HCT116 (cell line): ENCODE measurements around the gene IGLL5. TPM values are rescaled to one million over a fixed set of nuclear protein-coding genes. Genes with fewer than 3 reads are reported as not detected.

ENCODE experiments used
- ATAC-seq: fragments of 200-7000 bp; cut with Tn5 transposase; 2 replicates; pipeline ENCODE4 v1.9.1; 2020; ENCODE audit warnings: mild to moderate bottlenecking, moderate library complexity
- BruUV-seq: library from RNA; stranded (reverse); fragments of 400-500 nt; replicated peaks from 2 replicates; lab custom pipeline; 2021; lab: Mats Ljungman, UMichigan
- CTCF ChIA-PET: fragments of 300-600 bp; sonication (Branson Sonifier 250); formaldehyde crosslinking; loops from one replicate; lab custom pipeline; 2021; ENCODE audit warnings: antibody characterized with exemption; lab: Charles Lee
- POLR2A ChIA-PET: fragments of 300-600, 350-600 bp; sonication (Branson Sonifier 250); formaldehyde crosslinking; loops from one replicate; lab custom pipeline; 2021; ENCODE audit warnings: antibody characterized with exemption; lab: Charles Lee
- RAD21 ChIA-PET, 2 experiments: fragments of 300-600 bp; sonication (Branson Sonifier 250); formaldehyde crosslinking; loops; one replicate each; lab custom pipeline; 2023; ENCODE audit warnings: low total read pairs in 2 of 2; ENCODE audit not compliant: uncharacterized antibody in 2 of 2, unreplicated experiment in 2 of 2, low non-redundant PET in 1 of 2; lab: Charles Lee
- DNase-seq: peaks from one replicate; pipeline ENCODE4 v3.0.0-alpha.2; 2010; ENCODE audit warnings: low read depth, low spot score
- H2AFZ ChIP-seq: fragments of 200-600 bp; shearing (Covaris generic), sonication (generic); 2 replicates; pipeline ENCODE4 v1.6.1; 2017; ENCODE audit warnings: low read depth, mixed run types, mixed read lengths, antibody characterized with exemption, low read length; ENCODE audit not compliant: poor library complexity, severe bottlenecking
- H3K27ac ChIP-seq: 2 replicates; pipeline ENCODE4 v1.5.1; 2012; ENCODE audit warnings: low read depth, low read length
- H3K27me3 ChIP-seq: fragments of 200-600 bp; sonication (generic); 2 replicates; pipeline ENCODE4 v1.6.1; 2016; ENCODE audit warnings: mixed run types, low read length, mixed read lengths; ENCODE audit not compliant: insufficient read depth
- H3K36me3 ChIP-seq, 2 experiments: fragments of 200-500 bp in 1 of 2; fragments of 200-600 bp in 1 of 2; sonication (Bioruptor generic) in 1 of 2; sonication (generic) in 1 of 2; 2 replicates each; pipeline versions ENCODE4 v1.5.1 to v1.6.1; 2014 to 2016; ENCODE audit warnings: low read length in 2 of 2, inconsistent platforms in 1 of 2, mixed read lengths in 1 of 2, mixed run types in 1 of 2; ENCODE audit not compliant: insufficient read depth in 2 of 2, control insufficient read depth in 1 of 2
- H3K4me1 ChIP-seq, 2 experiments: fragments of 200-600 bp in 1 of 2; sonication (generic) in 1 of 2; 2 replicates each; pipeline versions ENCODE4 v1.5.1 to v1.6.1; 2012 to 2017; ENCODE audit warnings: low read length in 2 of 2, inconsistent platforms in 1 of 2, mild to moderate bottlenecking in 1 of 2, mixed read lengths in 1 of 2, mixed run types in 1 of 2, moderate library complexity in 1 of 2; ENCODE audit not compliant: insufficient read depth in 2 of 2, control insufficient read depth in 1 of 2
- H3K4me2 ChIP-seq: fragments of 200-600 bp; sonication (generic); 2 replicates; pipeline ENCODE4 v1.6.1; 2017; ENCODE audit warnings: mixed run types, low read length, mixed read lengths
- H3K4me3 ChIP-seq, 2 experiments: fragments of 200-600 bp in 1 of 2; sonication (generic) in 1 of 2; replicated peaks in 1 of 2; 2 replicates each; pipeline ENCODE4 v1.5.1; 2011 to 2016; ENCODE audit warnings: low read length in 2 of 2, control low read depth in 1 of 2, low read depth in 1 of 2, mild to moderate bottlenecking in 1 of 2, mixed read lengths in 1 of 2, mixed run types in 1 of 2
- H3K79me2 ChIP-seq: fragments of 200-600 bp; sonication (generic); 2 replicates; pipeline ENCODE4 v1.6.1; 2017; ENCODE audit warnings: mild to moderate bottlenecking, mixed run types, low read length, moderate library complexity, mixed read lengths; ENCODE audit not compliant: insufficient read depth
- H3K9ac ChIP-seq: fragments of 200-600 bp; sonication (generic); 2 replicates; pipeline ENCODE4 v1.6.1; 2016; ENCODE audit warnings: low read length, mixed read lengths
- H3K9me2 ChIP-seq: fragments of 200-600 bp; sonication (generic), shearing (Covaris generic); 2 replicates; pipeline ENCODE4 v1.6.1; 2017; ENCODE audit warnings: mixed run types, mild to moderate bottlenecking, moderate library complexity; ENCODE audit not compliant: insufficient read depth
- H3K9me3 ChIP-seq, 2 experiments: fragments of 200-500 bp in 1 of 2; fragments of 200-600 bp in 1 of 2; sonication (Bioruptor generic) in 1 of 2; sonication (generic) in 1 of 2; 2 replicates each; pipeline ENCODE4 v1.6.1; 2014 to 2017; ENCODE audit warnings: low read length in 2 of 2, mixed read lengths in 2 of 2, inconsistent platforms in 1 of 2, low read depth in 1 of 2, mild to moderate bottlenecking in 1 of 2, mixed run types in 1 of 2, moderate library complexity in 1 of 2; ENCODE audit not compliant: control insufficient read depth in 1 of 2, insufficient read depth in 1 of 2
- H4K20me1 ChIP-seq: fragments of 200-600 bp; sonication (generic), shearing (Covaris generic); 2 replicates; pipeline ENCODE4 v1.6.1; 2017; ENCODE audit warnings: mixed run types, mild to moderate bottlenecking, moderate library complexity; ENCODE audit not compliant: insufficient read depth
- ATF3 ChIP-seq: IDR thresholded peaks from 2 replicates; pipeline ENCODE4 v1.6.1; 2012
- CEBPB ChIP-seq: IDR thresholded peaks from 2 replicates; pipeline ENCODE4 v1.6.1; 2012; ENCODE audit warnings: low read depth
- CTCF ChIP-seq, 3 experiments: fragments of 200-600 bp in 1 of 3; sonication (generic) in 1 of 3; IDR thresholded peaks in 2 of 3; conservative IDR thresholded peaks in 1 of 3; 2 replicates each; pipeline ENCODE4 v1.5.1; 2012 to 2017; ENCODE audit warnings: low read depth in 2 of 3, low read length in 2 of 3, antibody characterized with exemption in 1 of 3, borderline replicate concordance in 1 of 3, control low read depth in 1 of 3, mild to moderate bottlenecking in 1 of 3, mixed read lengths in 1 of 3, mixed run types in 1 of 3, moderate library complexity in 1 of 3; ENCODE audit not compliant: insufficient read depth in 1 of 3
- EGR1 ChIP-seq: IDR thresholded peaks from 2 replicates; pipeline ENCODE4 v1.6.1; 2012; ENCODE audit warnings: low read depth
- ELF1 ChIP-seq: IDR thresholded peaks from 2 replicates; pipeline ENCODE4 v1.6.1; 2012; ENCODE audit warnings: low read depth, borderline replicate concordance
- EZH2 ChIP-seq: fragments of 200-600 bp; sonication (generic); IDR thresholded peaks from 2 replicates; pipeline ENCODE4 v1.6.1; 2017; ENCODE audit warnings: antibody characterized with exemption, mixed run types
- FOSL1 ChIP-seq: IDR thresholded peaks from 2 replicates; pipeline ENCODE4 v1.6.1; 2012; ENCODE audit warnings: low read depth
- MAX ChIP-seq: IDR thresholded peaks from 2 replicates; pipeline ENCODE4 v1.6.1; 2012
- RAD21 ChIP-seq: IDR thresholded peaks from 2 replicates; pipeline ENCODE4 v1.6.1; 2012; ENCODE audit warnings: low read depth, mild to moderate bottlenecking
- REST ChIP-seq: IDR thresholded peaks from 2 replicates; pipeline ENCODE4 v1.6.1; 2012; ENCODE audit warnings: low read depth
- SP1 ChIP-seq: IDR thresholded peaks from 2 replicates; pipeline ENCODE4 v1.6.1; 2012; ENCODE audit warnings: low read depth
- SRF ChIP-seq: IDR thresholded peaks from 2 replicates; pipeline ENCODE4 v1.6.1; 2012; ENCODE audit warnings: low read depth
- TCF7L2 ChIP-seq: IDR thresholded peaks from 2 replicates; pipeline ENCODE4 v1.7.0; 2011; ENCODE audit warnings: borderline replicate concordance, inconsistent platforms; ENCODE audit not compliant: insufficient read depth, insufficient read length; ENCODE audit errors: extremely low read depth
- YY1 ChIP-seq: IDR thresholded peaks from 2 replicates; pipeline ENCODE4 v1.6.1; 2011; ENCODE audit warnings: low read length, low read depth, moderate library complexity, mild to moderate bottlenecking; ENCODE audit not compliant: insufficient replicate concordance; ENCODE audit errors: extremely low read depth
- ZBTB33 ChIP-seq: IDR thresholded peaks from 2 replicates; pipeline ENCODE4 v1.6.1; 2011; ENCODE audit warnings: mild to moderate bottlenecking, low read length, moderate library complexity; ENCODE audit not compliant: insufficient replicate concordance; ENCODE audit errors: extremely low read depth
- ZFX ChIP-seq: fragments of 450-650 bp; IDR thresholded peaks from 2 replicates; pipeline ENCODE4 v1.6.1; 2017
- ZNF274 ChIP-seq: fragments of 200-500 bp; sonication (Bioruptor generic); IDR thresholded peaks from 2 replicates; pipeline ENCODE4 v1.6.1; 2014; ENCODE audit warnings: mild to moderate bottlenecking, low read depth, low read length, inconsistent platforms
- intact Hi-C: fragments of 100-400 bp; cut with micrococcal nuclease; formaldehyde crosslinking; loops from 2 replicates; pipeline ENCODE4 v1.10.0; 2022
- total RNA-seq: library from RNA; stranded (reverse); gene quantifications from one replicate; pipeline ENCODE4 v1.2.1, GENCODE V29; 2021; ENCODE audit not compliant: unreplicated experiment

IGLL5 gene
- total RNA-seq, 1 experiment from 2014 or later: not detected

GRCh38 chr22:22888571-22889353 lies 1.1 kb downstream of the IGLL5 start:
- RAD21 ChIA-PET: no interaction called here
- CTCF ChIA-PET: interaction anchor here (1.0 kb wide), 1 partner anchor 11 kb away, joined by 3 read pairs; no protein-coding TSS in a partner anchor
- H3K27ac ChIP-seq: no peak overlapping the region
- H3K9me3 ChIP-seq: no peaks in the 10 kb centered on the region
- no peaks in the 10 kb centered on the region for H3K79me2 ChIP-seq
- H2AFZ ChIP-seq: no peak overlapping the region
- no peaks in the 10 kb centered on the region for H4K20me1 ChIP-seq
- ATAC-seq (no peak), DNase-seq (no peak)
- no peaks in the 10 kb centered on the region for H3K36me3 ChIP-seq
- no TSS peak for BruUV-seq
- TF ChIP-seq SRF: no peak
- no peak for TF ChIP-seq EZH2
- TF ChIP-seq ATF3: no peak
- no peak for TF ChIP-seq TCF7L2
- TF ChIP-seq ZFX: no peak
- TF ChIP-seq CTCF (IDR thresholded peaks at IDR 0.05 in 2 of 3, conservative IDR thresholded peaks at IDR 0.05 in 1 of 3; ENCODE audit: borderline replicate concordance in 1 of 3, insufficient read depth in 1 of 3, low read depth in 2 of 3, low read length in 2 of 3): no peak
- no peak for TF ChIP-seq EGR1
- TF ChIP-seq CEBPB: no peak
- no peak for TF ChIP-seq ELF1
- no peak for TF ChIP-seq ZBTB33
- no peak for TF ChIP-seq REST
- no peak for TF ChIP-seq RAD21
- no peak for TF ChIP-seq YY1
- no peak for TF ChIP-seq ZNF274
- no peak for TF ChIP-seq MAX
- no peak for TF ChIP-seq SP1
- TF ChIP-seq FOSL1: no peak
- TF ChIP-seq, all 23 proteins: peak for 0
- intact Hi-C loops: no loop called here
- POLR2A ChIA-PET: no interaction called here
- H3K9me2 ChIP-seq: no peaks in the 10 kb centered on the region
- no peaks in the 10 kb centered on the region for H3K4me1 ChIP-seq
- no peak overlapping the region for H3K9ac ChIP-seq
- H3K27me3 ChIP-seq: peaks cover 26% of the 10 kb centered on the region
- no peak overlapping the region for H3K4me2 ChIP-seq
- H3K4me3 ChIP-seq: no peak overlapping the region
